GM23338 (cell line): ENCODE measurements around the gene PRSS27. TPM values are rescaled to one million over a fixed set of nuclear protein-coding genes. Genes with fewer than 3 reads are reported as not detected.

Experiments
- ATAC-seq: fragments of 200-7000 bp; cut with Tn5 transposase; 3 replicates; pipeline ENCODE4 v1.9.1; 2020
- DNase-seq: peaks from one replicate; pipeline ENCODE4 v3.0.0-alpha.2; 2015; ENCODE audit warnings: low spot score
- H2AFZ ChIP-seq: fragments of 200-600 bp; sonication (generic); 2 replicates; pipeline ENCODE4 v1.8.0; 2016; ENCODE audit warnings: antibody characterized with exemption, mild to moderate bottlenecking, moderate library complexity
- H3F3A ChIP-seq: fragments of 200-600 bp; sonication (generic); replicated peaks from 2 replicates; pipeline ENCODE4 v1.8.0; 2017; ENCODE audit warnings: antibody characterized with exemption, mixed run types, low read depth
- H3K27ac ChIP-seq: fragments of 200-600 bp; sonication (generic); 2 replicates; pipeline ENCODE4 v1.6.1; 2016; ENCODE audit warnings: low read depth
- H3K27me3 ChIP-seq: fragments of 200-600 bp; sonication (generic); 2 replicates; pipeline ENCODE4 v1.8.0; 2016; ENCODE audit warnings: mild to moderate bottlenecking, mixed run types, moderate library complexity; ENCODE audit not compliant: insufficient read depth
- H3K36me3 ChIP-seq: fragments of 200-600 bp; sonication (generic); 2 replicates; pipeline ENCODE4 v1.8.0; 2016; ENCODE audit warnings: mild to moderate bottlenecking; ENCODE audit not compliant: insufficient read depth
- H3K4me1 ChIP-seq: fragments of 200-600 bp; sonication (generic); 2 replicates; pipeline ENCODE4 v1.8.0; 2016; ENCODE audit warnings: mild to moderate bottlenecking, moderate library complexity; ENCODE audit not compliant: insufficient read depth
- H3K4me2 ChIP-seq: fragments of 200-600 bp; sonication (generic); 2 replicates; pipeline ENCODE4 v1.7.1; 2017; ENCODE audit warnings: mixed run types
- H3K4me3 ChIP-seq: fragments of 200-600 bp; sonication (generic); 2 replicates; pipeline ENCODE4 v1.6.1; 2016; ENCODE audit warnings: mixed run types
- H3K79me2 ChIP-seq: fragments of 200-600 bp; sonication (generic); replicated peaks from 2 replicates; pipeline ENCODE4 v1.8.0; 2017; ENCODE audit warnings: mild to moderate bottlenecking; ENCODE audit not compliant: insufficient read depth
- H3K9me2 ChIP-seq: fragments of 200-600 bp; sonication (generic); 2 replicates; pipeline ENCODE4 v1.8.0; 2017; ENCODE audit not compliant: insufficient read depth
- H4K20me1 ChIP-seq: fragments of 200-600 bp; sonication (generic); replicated peaks from 2 replicates; pipeline ENCODE4 v1.8.0; 2017; ENCODE audit warnings: mild to moderate bottlenecking; ENCODE audit not compliant: insufficient read depth
- H3K27ac Mint-ChIP-seq: 2 replicates; pipeline ENCODE4 v1.8.0; 2020; ENCODE audit warnings: inconsistent platforms, mild to moderate bottlenecking, moderate library complexity, mixed read lengths
- H3K27me3 Mint-ChIP-seq: 3 replicates; pipeline ENCODE4 v1.8.0; 2022; ENCODE audit warnings: low read depth, mild to moderate bottlenecking, moderate library complexity, mixed read lengths, inconsistent platforms; ENCODE audit not compliant: insufficient read depth, poor library complexity
- H3K36me3 Mint-ChIP-seq: 3 replicates; pipeline ENCODE4 v1.8.0; 2021; ENCODE audit warnings: low read depth, mild to moderate bottlenecking, inconsistent platforms, moderate library complexity, mixed read lengths
- H3K4me1 Mint-ChIP-seq: 3 replicates; pipeline ENCODE4 v1.8.0; 2020; ENCODE audit warnings: mild to moderate bottlenecking, inconsistent platforms, mixed read lengths
- H3K4me3 Mint-ChIP-seq: 3 replicates; pipeline ENCODE4 v1.8.0; 2021; ENCODE audit warnings: moderate library complexity, mild to moderate bottlenecking, inconsistent platforms, mixed read lengths
- H3K9me3 Mint-ChIP-seq: 3 replicates; pipeline ENCODE4 v1.8.0; 2020; ENCODE audit warnings: moderate library complexity, mild to moderate bottlenecking, inconsistent platforms, mixed read lengths
- CREB1 ChIP-seq: fragments of 250-450 bp; sonication (Bioruptor Pico); IDR thresholded peaks from 2 replicates; pipeline ENCODE4 v1.5.0; 2020; ENCODE audit warnings: low read depth, mild to moderate bottlenecking, moderate library complexity
- CTCF ChIP-seq, 2 experiments: fragments of 200-600 bp in 1 of 2; sonication (generic) in 1 of 2; conservative IDR thresholded peaks; 2 replicates each; pipeline versions ENCODE4 v1.5.1 to v1.6.1; 2016 to 2017; ENCODE audit warnings: antibody characterized with exemption in 2 of 2, low read depth in 2 of 2, mild to moderate bottlenecking in 2 of 2, moderate library complexity in 1 of 2
- ETS1 ChIP-seq: IDR thresholded peaks from 2 replicates; pipeline ENCODE4 v1.6.1; 2016; ENCODE audit warnings: antibody characterized with exemption
- EZH2 ChIP-seq: fragments of 200-600 bp; sonication (generic); IDR thresholded peaks from one replicate; pipeline ENCODE4 v1.8.0; 2017; ENCODE audit warnings: antibody characterized with exemption, mild to moderate bottlenecking, low read depth; ENCODE audit not compliant: unreplicated experiment
- EZH2phosphoT487 ChIP-seq: fragments of 200-600 bp; sonication (generic); IDR thresholded peaks from one replicate; pipeline ENCODE4 v1.8.1; 2018; ENCODE audit warnings: antibody characterized with exemption; ENCODE audit not compliant: unreplicated experiment
- JUNB ChIP-seq: IDR thresholded peaks from one replicate; pipeline ENCODE4 v1.6.1; 2016; ENCODE audit warnings: antibody characterized with exemption; ENCODE audit not compliant: unreplicated experiment
- NANOG ChIP-seq: IDR thresholded peaks from 2 replicates; pipeline ENCODE4 v1.6.1; 2016; ENCODE audit warnings: antibody characterized with exemption, borderline replicate concordance
- POLR2AphosphoS5 ChIP-seq: IDR thresholded peaks from 2 replicates; pipeline ENCODE4 v1.6.1; 2016; ENCODE audit warnings: antibody characterized with exemption, low read depth
- REST ChIP-seq: IDR thresholded peaks from one replicate; pipeline ENCODE4 v1.6.1; 2018; ENCODE audit warnings: antibody characterized with exemption; ENCODE audit not compliant: unreplicated experiment
- STAT1 ChIP-seq: IDR thresholded peaks from one replicate; pipeline ENCODE4 v1.6.1; 2016; ENCODE audit warnings: antibody characterized with exemption; ENCODE audit not compliant: unreplicated experiment
- ZNF114 ChIP-seq: fragments of 250-450 bp; sonication (Bioruptor Pico); IDR thresholded peaks from 2 replicates; pipeline ENCODE4 v1.5.0; 2020; ENCODE audit warnings: mild to moderate bottlenecking, moderate library complexity
- ZNF331 ChIP-seq: fragments of 250-450 bp; sonication (Bioruptor Pico); IDR thresholded peaks from 2 replicates; pipeline ENCODE4 v1.5.0; 2020; ENCODE audit warnings: low read depth, mild to moderate bottlenecking, moderate library complexity
- polyA plus RNA-seq: library from polyadenylated mRNA; unstranded; fragments of >200 nt; fragmentation: Nextera tagmentation; extraction: Ambion mirVana; gene quantifications from 2 replicates; pipeline ENCODE4 v1.2.1, GENCODE V29; 2016
- total RNA-seq: library from RNA; depleted of rRNA; stranded (reverse); fragments of >200 nt; shearing (Covaris generic); gene quantifications from 2 replicates; pipeline ENCODE4 v1.2.3, GENCODE V29; 2014

Gene PRSS27
- total and polyA plus RNA-seq, 2 experiments from 2014 or later, result 0.73 to 1.6 TPM

- no peak for TF ChIP-seq REST
- TF ChIP-seq ZNF114 (CRISPR knock-in tag), result no peak
- TF ChIP-seq EZH2, result no peak
- TF ChIP-seq NANOG, result no peak
- TF ChIP-seq STAT1, result no peak
- TF ChIP-seq POLR2AphosphoS5, result no peak
- TF ChIP-seq ETS1, result no peak
- TF ChIP-seq ZNF331 (CRISPR knock-in tag), result no peak
- no peak for TF ChIP-seq CREB1
- no peak for TF ChIP-seq EZH2phosphoT487
Observed at GRCh38 chr16:2715966-2716885, 3.8 kb downstream of the PRSS27 start (continued).

- Mint-ChIP-seq H3K4me3 (no peak overlapping the region), H3K27me3 (peaks cover 20% of the 10 kb centered on the region), H3K27ac (no peak overlapping the region), H3K9me3 (no peaks in the 10 kb centered on the region), H3K4me1 (peaks cover 7% of the 10 kb centered on the region; the same call in 2 of the 3 replicates), H3K36me3 (no peaks in the 10 kb centered on the region; the same call in 2 of the 3 replicates)
- Histone ChIP-seq H3K9me2 (no peaks in the 10 kb centered on the region), H4K20me1 (no peaks in the 10 kb centered on the region), H3K79me2 (no peaks in the 10 kb centered on the region), H3K4me2 (peak overlapping the region; percentile 68), H3K27me3 (no peaks in the 10 kb centered on the region), H3K36me3 (no peaks in the 10 kb centered on the region), H3F3A (0 out of 2 replicates have a peak, but pooled peaks cover 4% of the 10 kb centered on the region), H3K4me3 (peak overlapping the region; percentile 43; the same call in 1 of the 2 replicates), H3K4me1 (no peaks in the 10 kb centered on the region), H2AFZ (no peak overlapping the region), H3K27ac (no peak overlapping the region)
- peak; percentile 63 for DNase-seq
- peak; percentile 60 for ATAC-seq
- TF ChIP-seq EZH2phosphoT487 (no peak), ZNF114 (CRISPR knock-in tag) (no peak), POLR2AphosphoS5 (no peak), CTCF (conservative IDR thresholded peaks at IDR 0.05; ENCODE audit: low read depth in 2 of 2) (no peak), EZH2 (no peak), JUNB (no peak), ETS1 (no peak), CREB1 (peak; percentile 47), STAT1 (no peak), REST (peak; percentile 97)
Observed at GRCh38 chr16:2715519-2715918, 4.5 kb downstream of the PRSS27 start.
